GM18498 (cell line): ENCODE measurements around the gene PHLDB1.

Experiments
- ATAC-seq: cut with Tn5 transposase; IDR thresholded peaks from one replicate; pipeline ENCODE4 v1.9.1; 2021; ENCODE audit warnings: mild to moderate bottlenecking, moderate library complexity; ENCODE audit not compliant: unreplicated experiment

Gene PHLDB1

DNA sequence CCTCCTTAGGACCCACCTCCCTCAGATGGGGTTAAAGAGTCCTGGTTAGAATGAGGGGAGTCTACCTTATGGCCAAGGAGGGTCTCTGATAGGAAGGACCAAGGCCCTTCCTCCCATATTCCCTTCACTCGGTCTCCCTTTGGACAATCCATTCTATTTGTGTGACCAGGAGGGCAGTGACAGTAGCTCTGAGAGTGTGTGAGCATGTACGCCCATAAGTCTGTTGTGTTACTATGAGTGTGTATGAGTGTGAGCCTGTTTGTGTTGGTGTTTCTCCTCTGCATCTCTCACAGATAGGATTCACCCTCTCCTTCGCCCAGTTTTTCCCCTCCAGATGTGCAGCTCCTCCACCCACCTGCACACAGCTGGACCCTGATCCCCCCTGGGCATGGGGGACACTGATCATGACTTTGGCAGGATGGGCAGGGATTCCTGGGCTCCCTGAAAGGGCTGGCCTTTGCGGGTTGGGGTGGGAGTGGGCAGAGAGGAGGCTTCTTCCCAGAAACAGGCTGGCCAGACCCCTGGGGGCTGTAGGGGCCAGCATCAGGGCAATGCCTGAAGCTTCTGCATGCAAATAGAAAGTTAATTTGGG is 14.5 kb downstream of the PHLDB1 start:
- no peak for ATAC-seq

DNA sequence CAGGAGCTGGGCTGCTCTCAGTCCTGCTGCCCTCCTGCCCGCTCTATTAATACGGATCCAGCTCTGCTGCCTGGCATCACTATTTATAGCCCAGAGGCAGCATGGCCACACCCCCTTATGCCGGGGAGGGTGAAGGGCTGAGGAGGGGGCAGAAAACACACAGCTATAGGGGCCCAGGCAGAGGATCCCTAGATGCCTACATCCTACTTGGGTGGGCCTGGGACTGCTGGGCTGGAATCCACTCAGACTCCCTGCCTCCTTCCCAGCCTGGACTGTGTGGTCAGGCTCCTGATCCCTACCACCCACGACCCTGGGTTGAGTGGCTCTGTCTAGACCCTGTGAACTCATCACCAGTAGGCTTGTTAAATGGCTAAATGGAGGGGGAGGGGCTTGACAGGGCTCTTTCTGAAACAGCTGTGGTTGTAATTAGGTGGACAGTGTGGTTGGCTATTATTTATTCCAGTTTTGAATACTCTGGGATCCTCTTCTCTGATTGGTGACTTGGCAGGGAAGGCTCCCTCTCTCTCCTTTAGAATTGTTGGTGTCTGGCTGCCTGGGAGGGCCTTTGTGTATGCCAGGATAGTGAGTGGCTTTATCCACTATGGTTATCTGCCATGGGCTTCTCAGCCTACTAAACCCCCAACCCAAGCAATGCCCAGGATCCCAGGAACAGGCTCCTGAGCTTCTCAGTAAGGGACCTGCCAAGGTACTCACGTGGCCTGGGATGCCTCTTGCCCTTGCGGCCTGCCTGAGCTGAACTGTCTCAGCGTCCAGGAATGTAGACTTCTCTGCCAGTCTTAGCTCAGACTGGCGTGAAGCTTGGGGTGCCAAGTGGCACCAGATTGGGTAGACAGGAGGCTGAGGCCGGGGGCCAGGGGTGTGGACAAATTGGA is 15.2 kb downstream of the PHLDB1 start:
- no peak for ATAC-seq

DNA sequence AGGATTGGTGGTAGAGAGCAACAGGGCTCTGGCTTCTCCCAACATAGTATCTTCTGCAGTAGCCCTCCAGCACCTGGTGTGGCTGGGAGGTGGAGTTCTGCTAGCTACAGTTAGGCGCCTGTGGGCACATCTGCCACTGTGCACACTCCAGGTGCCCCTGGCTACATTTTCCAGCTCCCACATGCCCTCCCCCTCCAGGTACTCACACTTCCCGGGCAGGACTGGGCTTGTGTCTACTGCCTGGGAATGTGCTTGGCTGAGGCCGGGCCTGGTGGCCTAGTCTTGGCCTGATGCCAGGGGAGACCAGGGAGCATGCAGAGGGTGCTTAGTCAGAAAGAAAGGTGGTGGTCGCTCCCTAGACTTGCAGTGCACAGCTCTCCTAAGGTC is 15.8 kb downstream of the PHLDB1 start:
- ATAC-seq: no peak

- no peak for ATAC-seq
Observed at GRCh38 chr11:118625036-118625690, 17.7 kb downstream of the PHLDB1 start.

GRCh38 chr11:118625976-118626375 is 18.6 kb downstream of the PHLDB1 start:
- ATAC-seq: no peak

- ATAC-seq: no peak
Observed at GRCh38 chr11:118627566-118627965, 20.2 kb downstream of the PHLDB1 start.

- ATAC-seq: no peak
Observed at GRCh38 chr11:118628031-118628430, 20.6 kb downstream of the PHLDB1 start.

DNA sequence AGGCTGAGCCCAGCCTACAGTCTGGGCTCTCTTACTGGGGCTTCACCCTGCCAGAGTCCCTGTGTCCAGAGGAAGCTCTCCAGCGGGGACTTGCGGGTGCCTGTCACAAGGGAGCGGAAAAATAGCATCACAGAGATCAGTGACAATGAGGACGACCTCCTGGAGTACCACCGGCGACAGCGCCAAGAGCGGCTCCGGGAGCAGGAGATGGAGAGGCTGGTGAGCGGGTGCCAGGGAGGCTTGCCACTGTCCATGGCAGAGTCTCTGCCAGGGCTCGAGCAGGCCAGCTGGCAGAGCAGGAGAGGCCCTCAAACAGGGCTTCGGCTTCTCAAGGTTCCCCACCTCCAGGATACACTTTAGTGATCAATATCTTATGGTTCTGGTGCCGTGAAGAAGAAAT is 21.0 kb downstream of the PHLDB1 start:
- no peak for ATAC-seq

GRCh38 chr11:118628861-118629549 is 21.6 kb downstream of the PHLDB1 start:
- ATAC-seq: no peak

DNA sequence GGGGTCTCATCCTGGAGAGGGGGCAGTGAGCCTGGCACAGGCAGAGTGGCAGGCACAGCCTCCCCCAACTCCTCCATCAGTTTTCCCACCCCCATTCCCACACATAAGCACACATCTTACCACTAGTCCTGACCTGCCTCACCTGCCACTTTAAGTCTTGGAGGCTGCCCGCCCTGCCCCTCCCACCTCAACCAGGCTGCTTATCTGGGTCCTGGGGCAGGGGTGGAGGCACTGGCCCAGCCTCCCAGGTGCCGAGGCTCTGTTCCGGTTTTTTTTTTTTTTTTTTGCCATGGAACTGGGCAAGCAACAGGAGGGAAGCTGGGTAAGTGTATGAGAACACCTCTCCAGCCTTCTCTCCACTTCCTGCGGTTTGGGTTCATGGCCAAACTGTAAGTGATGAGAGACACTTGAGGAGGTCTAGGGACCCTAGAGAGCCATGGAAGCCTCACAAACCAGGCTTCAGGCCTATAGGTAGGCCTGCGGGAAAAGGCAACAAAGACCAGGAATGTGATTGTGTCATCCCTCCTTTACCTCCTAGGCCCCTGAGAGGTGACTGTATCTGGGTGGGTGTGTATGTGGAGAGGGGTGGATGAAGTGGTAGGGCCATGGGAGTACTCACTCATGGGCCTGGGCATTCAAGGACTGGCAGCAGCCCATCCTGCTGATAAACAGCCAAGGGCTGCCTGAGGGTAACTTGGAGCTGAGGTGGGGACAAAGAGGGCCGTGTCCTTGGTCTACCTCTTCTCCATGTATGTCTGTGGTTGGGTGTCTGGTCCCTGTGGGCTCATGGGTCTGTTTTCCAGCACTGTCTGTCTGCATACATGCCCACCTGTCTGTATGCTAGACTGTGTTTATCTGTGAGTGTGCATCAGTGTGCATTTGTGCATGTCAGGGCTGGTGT is 22.6 kb downstream of the PHLDB1 start:
- no peak for ATAC-seq

- no peak for ATAC-seq
Observed at GRCh38 chr11:118631142-118631909, 23.9 kb downstream of the PHLDB1 start.

- ATAC-seq: no peak
Observed at GRCh38 chr11:118632577-118633318, 25.3 kb downstream of the PHLDB1 start.

GRCh38 chr11:118633319-118633690 is 25.9 kb downstream of the PHLDB1 start:
- ATAC-seq: no peak

- ATAC-seq: no peak
Observed at GRCh38 chr11:118633979-118634378, 26.6 kb downstream of the PHLDB1 start.

GRCh38 chr11:118634431-118635236 is 27.2 kb downstream of the PHLDB1 start:
- no peak for ATAC-seq

DNA sequence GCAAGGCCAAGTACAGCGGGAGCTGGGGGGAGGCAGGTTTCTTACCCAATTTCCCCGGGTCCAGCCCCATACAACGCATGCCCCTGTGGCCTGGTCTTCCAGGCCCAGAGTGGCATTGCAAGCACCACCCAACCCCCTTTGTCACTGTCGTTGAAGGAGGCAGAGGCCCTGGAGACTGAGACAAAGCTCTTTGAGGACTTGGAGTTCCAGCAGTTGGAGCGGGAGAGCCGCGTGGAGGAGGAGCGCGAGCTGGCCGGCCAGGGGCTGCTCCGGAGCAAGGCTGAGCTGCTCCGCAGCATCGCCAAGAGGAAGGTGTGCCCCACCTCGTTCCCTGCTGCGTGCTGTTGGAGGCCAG is 27.8 kb downstream of the PHLDB1 start:
- no peak for ATAC-seq

GRCh38 chr11:118635642-118636041 is 28.2 kb downstream of the PHLDB1 start:
- ATAC-seq: no peak

DNA sequence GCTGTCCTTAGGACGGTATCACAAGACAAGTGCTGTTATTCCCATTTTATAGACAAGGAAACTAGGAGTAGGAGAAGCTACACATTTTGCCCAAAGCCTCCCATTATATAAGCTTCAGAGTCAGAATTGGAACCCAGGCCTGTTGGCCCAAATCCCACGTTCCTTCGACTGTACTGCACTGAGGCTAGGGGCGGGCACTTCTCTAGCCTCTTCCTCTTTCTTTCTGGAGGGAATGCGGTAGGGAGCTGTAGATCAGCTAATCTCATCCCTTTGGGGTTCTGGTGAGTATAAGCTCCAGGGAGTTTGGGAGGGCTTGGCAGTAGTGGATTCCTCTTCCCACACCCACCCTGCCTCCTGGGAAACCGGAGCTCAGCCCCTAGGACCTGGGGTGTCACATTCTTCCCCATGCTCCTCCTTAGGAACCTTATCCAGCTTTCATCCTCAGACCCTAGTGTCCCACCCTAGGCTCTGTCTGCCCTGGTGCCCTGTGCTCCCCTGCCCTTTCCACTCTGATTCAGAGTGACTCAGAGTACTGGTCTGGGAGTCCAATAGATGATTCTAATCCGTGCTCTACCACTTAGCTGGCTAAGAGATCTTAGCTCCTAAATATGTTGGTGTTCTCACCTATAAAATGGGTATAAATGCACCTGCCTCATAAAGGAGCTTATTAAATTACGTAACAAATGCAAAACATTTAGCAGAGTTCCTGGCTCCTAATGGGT is 29.3 kb downstream of the PHLDB1 start:
- no peak for ATAC-seq
